ENCODE measurements around the gene FCHSD2. TPM values are rescaled to one million over a fixed set of nuclear protein-coding genes. Genes with fewer than 3 reads are reported as not detected.

FCHSD2 gene
- total RNA-seq, 2 donors from 2014 or later = 12.1 to 20.9 TPM

DNA sequence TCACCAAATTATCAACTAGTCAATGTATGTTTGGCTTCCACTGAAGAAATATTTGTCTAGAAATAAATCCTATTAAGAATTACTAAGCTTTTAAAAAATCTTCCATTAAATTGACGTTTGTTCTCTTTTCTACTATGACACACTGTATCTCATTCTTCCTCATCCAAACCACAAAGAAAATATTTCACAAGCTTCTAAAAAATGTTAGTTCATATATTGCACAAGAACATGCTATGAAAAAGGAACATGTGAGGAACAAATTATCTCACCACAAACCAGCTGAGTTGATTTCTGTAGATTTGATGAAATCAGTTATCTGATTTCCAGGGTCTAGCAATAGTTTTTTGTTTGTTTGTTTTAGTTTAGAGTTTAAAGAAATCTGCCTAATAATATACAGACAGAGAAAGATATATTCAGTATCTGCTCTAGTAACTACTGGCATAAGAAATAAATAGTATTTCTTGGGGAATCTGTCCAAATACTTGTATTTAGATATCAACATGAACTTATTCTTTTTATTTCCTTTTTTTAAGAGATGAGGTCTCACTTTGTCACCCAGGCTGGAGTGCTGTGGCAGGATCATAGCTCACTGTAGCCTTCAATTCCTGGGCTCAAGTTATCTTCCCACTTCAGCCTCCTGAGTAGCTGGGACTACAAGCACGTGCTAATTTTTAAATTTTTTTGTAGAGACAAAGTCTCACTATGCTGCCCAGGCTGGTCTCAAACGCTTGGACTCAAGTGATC lies 166.2 kb downstream of the FCHSD2 start:
- intact Hi-C loops (cut with DNase I) = no loop called here
- Histone ChIP-seq H3K36me3 (no peaks in the 10 kb centered on the region), H3K27ac (peak overlapping the region; percentile 24), H3K4me3 (no peak overlapping the region), H3K4me1 (no peaks in the 10 kb centered on the region), H3K9me3 (no peaks in the 10 kb centered on the region), H3K27me3 (no peaks in the 10 kb centered on the region), H3K9ac (ENCODE audit: low read depth in 2 of 2, low read length in 2 of 2) (no peak overlapping the region)
- no peak for DNase-seq
- TF ChIP-seq, protein P1, sequence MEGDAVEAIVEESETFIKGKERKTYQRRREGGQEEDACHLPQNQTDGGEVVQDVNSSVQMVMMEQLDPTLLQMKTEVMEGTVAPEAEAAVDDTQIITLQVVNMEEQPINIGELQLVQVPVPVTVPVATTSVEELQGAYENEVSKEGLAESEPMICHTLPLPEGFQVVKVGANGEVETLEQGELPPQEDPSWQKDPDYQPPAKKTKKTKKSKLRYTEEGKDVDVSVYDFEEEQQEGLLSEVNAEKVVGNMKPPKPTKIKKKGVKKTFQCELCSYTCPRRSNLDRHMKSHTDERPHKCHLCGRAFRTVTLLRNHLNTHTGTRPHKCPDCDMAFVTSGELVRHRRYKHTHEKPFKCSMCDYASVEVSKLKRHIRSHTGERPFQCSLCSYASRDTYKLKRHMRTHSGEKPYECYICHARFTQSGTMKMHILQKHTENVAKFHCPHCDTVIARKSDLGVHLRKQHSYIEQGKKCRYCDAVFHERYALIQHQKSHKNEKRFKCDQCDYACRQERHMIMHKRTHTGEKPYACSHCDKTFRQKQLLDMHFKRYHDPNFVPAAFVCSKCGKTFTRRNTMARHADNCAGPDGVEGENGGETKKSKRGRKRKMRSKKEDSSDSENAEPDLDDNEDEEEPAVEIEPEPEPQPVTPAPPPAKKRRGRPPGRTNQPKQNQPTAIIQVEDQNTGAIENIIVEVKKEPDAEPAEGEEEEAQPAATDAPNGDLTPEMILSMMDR (IDR thresholded peaks at IDR 0.05) = no peak

DNA sequence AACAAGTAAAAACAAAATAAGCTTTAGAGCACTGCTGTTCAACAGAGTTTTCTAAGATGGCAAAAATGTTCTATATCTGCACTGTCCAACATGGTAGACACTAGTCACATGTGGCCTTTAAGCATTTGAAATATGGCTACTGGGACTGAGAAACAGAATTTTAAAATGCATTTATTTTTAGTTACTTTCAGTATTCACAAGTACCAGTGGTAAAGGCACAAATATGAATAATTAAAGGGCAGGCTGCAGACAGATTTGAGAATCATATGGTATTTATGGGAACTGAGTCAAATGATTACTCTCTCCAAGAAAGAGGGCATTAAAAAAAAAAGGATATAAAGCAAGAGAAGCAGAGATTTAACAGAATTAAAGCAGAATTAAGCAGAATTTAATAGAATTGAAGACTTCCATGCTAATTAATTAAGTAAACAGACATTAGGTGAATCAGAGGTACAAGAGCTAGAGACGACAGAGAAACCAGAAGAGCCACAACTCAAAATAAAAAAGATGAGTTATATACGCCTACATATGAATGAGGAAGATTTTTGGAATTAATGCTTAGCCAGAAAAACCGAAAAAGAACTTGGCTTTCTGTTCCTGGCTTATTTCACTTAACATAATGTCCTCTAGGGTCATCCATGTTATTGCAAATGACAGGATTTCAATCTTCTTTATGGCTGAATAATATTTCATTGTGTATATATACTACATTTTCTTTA lies 167.5 kb downstream of the FCHSD2 start:
- no peak overlapping the region for H3K27ac ChIP-seq
- H3K4me1 ChIP-seq = no peaks in the 10 kb centered on the region
- H3K9me3 ChIP-seq = no peaks in the 10 kb centered on the region
- no peak overlapping the region for H3K9ac ChIP-seq (ENCODE audit: low read depth in 2 of 2, low read length in 2 of 2)
- DNase-seq = no peak
- no peaks in the 10 kb centered on the region for H3K36me3 ChIP-seq
- no peaks in the 10 kb centered on the region for H3K27me3 ChIP-seq
- no peak overlapping the region for H3K4me3 ChIP-seq
- TF ChIP-seq, protein P1 (IDR thresholded peaks at IDR 0.05) = no peak
- intact Hi-C loops (cut with DNase I) = no loop called here

DNA sequence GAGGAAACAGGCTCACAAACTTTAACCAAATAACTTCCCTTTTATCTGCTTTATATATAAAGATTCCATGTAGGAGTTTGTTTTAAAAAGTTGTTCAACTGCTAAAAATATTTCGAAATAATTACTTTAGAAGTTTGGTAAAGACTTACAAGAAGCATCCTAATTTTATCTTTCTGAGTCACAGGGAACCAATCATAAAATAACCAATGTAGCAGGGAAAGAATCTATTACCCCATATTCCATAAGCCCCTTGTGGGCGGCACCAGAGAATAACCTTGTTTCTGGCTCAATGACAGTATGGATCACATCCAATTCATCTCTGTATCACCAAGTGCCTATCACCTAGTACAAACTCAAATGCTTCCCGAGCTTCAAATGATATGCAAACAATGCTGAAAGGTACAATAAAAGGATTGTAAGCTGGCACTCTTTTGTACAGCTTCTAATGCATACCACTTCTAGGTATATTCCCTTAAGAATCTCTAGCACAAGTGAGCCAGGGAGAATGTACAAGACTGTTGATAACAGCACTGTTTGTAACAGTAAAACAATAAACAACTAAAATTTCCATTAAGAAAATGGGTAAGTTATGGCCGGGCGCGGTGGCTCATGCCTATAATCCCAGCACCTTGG lies 169.5 kb downstream of the FCHSD2 start:
- Histone ChIP-seq H3K4me1 (no peaks in the 10 kb centered on the region), H3K9ac (ENCODE audit: low read depth in 2 of 2, low read length in 2 of 2) (no peak overlapping the region), H3K4me3 (no peak overlapping the region), H3K27me3 (no peaks in the 10 kb centered on the region), H3K9me3 (no peaks in the 10 kb centered on the region), H3K36me3 (no peaks in the 10 kb centered on the region), H3K27ac (no peak overlapping the region)
- TF ChIP-seq, protein P1 (IDR thresholded peaks at IDR 0.05) = no peak
- DNase-seq = no peak
- intact Hi-C loops (cut with DNase I) = no loop called here

DNA sequence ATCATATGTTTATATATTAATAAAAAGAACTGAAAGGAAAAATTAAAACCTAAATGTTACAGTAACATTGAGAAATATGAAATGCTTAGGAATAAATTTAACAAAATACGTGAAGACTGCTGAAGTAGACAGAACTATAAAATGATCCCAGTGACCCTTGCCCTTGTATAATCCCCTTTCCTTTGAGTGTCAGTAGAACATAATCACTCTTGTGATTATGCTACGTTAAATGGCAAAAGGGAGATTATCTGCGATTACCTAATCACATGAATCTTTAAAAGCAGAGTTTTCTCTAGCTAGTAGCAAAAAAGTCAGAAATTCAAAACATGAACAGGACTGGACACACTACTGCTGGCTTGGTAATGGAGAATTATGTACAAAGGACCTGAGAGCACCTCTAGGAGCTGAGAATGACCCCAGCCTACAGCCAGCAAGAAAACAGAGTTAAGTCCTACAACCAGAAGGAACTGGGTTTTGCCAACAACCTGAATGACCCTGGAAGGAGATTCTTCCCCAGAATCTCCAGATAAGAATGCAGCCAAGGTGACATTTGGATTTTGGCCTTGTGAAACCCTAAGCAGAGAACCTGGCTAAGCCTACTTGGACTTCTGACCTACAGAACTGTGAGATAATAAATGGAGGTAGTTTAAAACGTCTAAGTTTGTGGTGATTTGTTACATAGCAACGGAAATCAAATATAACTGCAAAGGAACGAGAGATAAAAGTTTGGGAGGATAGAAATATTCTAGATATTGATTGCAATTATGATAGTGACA lies 170.7 kb downstream of the FCHSD2 start:
- no peaks in the 10 kb centered on the region for H3K4me1 ChIP-seq
- no peak overlapping the region for H3K9ac ChIP-seq (ENCODE audit: low read depth in 2 of 2, low read length in 2 of 2)
- H3K9me3 ChIP-seq = no peaks in the 10 kb centered on the region
- DNase-seq = no peak
- intact Hi-C loops (cut with DNase I) = no loop called here
- TF ChIP-seq, protein P1 (IDR thresholded peaks at IDR 0.05) = no peak
- H3K27ac ChIP-seq = no peak overlapping the region
- H3K27me3 ChIP-seq = no peaks in the 10 kb centered on the region
- H3K4me3 ChIP-seq = no peak overlapping the region
- no peaks in the 10 kb centered on the region for H3K36me3 ChIP-seq

DNA sequence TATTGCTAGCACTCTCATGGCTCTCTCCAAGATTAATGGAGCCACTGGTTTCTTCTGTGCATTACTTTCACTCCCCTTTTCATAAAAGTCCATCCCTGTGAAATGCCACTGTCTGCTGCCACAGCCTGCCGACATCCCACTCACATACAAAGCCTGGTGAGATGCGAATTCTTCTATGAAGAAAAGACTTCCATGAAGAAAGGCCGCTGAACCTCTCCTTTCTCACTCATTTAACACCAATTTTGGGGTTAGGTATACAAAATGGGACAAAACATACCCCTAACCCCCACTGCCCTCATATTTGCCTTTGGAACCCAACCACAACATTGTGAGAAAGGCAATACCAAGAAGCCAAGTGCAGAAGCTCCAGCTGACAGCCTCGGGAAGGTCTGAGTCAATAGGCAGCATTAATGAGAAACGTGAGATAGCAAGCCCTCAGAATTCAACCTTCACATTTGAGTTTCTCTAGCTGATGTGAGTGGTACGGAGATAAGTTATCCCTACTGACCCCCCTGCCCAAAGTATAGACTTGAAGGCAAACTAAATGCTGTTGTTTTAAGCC lies 171.5 kb downstream of the FCHSD2 start:
- Histone ChIP-seq H3K36me3 (no peaks in the 10 kb centered on the region), H3K27ac (no peak overlapping the region), H3K4me3 (no peak overlapping the region), H3K4me1 (no peaks in the 10 kb centered on the region), H3K9ac (ENCODE audit: low read depth in 2 of 2, low read length in 2 of 2) (no peak overlapping the region), H3K9me3 (no peaks in the 10 kb centered on the region), H3K27me3 (no peaks in the 10 kb centered on the region)
- TF ChIP-seq, protein P1 (IDR thresholded peaks at IDR 0.05) = no peak
- DNase-seq = no peak
- intact Hi-C loops (cut with DNase I) = no loop called here

All from colonic mucosa (tissue), 4 donors.